ENCODE results near the gene SDK2.

- TF ChIP-seq CTCF (IDR thresholded peaks at IDR 0.05; ENCODE audit: poor library complexity) (no peak), EZH2 (IDR thresholded peaks at IDR 0.05; ENCODE audit: borderline replicate concordance) (no peak), EZH2phosphoT487 (IDR thresholded peaks at IDR 0.05; ENCODE audit: low read depth, severe bottlenecking, unreplicated experiment) (no peak)
These were observed 90.9 kb downstream of the SDK2 start for GRCh38 chr17:73553311-73553710.

All from hepatocyte (in vitro differentiated cells).